HG03135 (cell line): ENCODE measurements around the gene CLCN4.

Experiments
- ATAC-seq: cut with Tn5 transposase; IDR thresholded peaks from one replicate; pipeline ENCODE4 v1.9.1; 2021; ENCODE audit warnings: mild to moderate bottlenecking, moderate library complexity; ENCODE audit not compliant: unreplicated experiment

The CLCN4 gene

DNA sequence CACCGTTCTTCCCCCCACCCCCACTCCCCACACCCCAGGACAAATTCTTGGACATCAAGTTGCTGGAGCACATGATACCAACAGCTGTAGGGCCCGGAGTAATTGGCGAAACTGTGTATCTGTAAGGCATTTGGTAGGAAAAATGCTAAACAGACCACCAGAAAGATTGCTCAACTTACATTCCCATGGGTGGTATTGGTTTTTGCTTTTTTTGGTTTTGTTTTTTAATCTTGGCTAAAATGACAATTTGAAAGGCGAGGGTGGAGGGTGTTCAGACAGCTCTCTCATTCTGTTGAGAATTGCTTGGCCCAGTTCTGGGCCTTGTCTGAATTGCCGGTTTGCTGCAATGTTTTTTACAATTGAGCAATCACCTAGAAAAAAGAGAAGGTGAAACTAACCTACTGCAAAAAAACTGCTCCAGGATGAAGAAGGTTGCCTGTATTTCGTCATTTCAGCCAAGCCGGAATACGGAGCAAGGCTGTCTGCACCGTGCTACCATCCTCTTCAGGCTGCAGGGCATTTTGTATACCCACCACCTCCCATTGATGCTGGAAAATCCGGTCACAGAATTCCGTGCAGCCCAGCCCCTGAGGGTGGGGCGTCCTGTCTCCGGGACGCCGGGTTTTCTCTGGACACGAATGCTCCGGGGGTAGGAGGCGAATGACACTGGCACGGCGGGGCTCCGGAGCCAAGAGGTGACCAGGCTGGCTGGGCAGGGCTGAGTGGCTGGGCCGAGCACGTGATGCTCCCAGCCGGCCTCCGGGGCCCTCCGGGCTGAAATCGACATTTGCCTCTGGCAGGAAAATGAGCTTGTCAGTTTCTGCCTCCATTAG is at the start of gene CLCN4:
Gene CLCN4, plus strand, starts transcription at position 777 of the 833 bp plus-strand sequence. CDS start 28,058 bp downstream, outside the sequence.
- no peak for ATAC-seq

DNA sequence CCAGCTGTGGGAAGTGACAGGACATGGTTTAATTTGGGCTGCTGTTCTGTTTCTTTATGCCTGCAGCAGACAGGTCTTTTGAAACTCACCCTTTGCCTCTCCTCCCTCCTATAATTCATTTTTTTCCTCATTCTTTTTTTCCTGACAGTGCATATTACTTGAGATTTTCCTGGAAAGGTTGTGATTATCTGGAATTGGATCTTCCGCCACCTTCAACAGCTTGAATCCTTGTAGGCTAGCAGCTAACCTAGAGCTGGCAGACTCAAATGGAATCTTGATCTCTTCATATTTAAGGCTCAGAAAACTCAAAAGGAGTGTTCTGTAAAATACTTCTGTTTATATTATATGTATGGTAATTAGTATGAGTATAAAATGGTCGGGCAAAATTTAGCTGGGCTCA is 49.3 kb upstream of the CLCN4 start:
- ATAC-seq = no peak

DNA sequence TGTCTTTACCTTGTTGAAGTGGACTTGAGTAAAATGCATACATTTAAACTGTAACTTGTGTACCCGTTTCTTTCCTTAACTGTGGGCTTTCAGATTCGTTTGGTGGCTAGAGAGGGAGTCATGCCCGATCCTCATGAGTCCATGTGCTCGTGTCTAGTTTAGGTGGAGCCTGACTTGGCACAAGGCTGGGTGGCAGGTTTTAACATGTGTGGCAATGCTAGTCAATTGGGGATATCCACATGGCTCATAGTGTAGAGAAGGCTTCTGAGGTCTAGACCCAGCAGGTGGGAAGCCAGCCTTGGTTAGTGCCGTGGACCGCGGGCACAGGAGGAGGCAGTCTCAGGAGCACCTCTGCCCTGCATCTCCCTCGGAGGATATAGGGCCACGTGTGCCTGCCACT is 48.5 kb upstream of the CLCN4 start:
- ATAC-seq = no peak

DNA sequence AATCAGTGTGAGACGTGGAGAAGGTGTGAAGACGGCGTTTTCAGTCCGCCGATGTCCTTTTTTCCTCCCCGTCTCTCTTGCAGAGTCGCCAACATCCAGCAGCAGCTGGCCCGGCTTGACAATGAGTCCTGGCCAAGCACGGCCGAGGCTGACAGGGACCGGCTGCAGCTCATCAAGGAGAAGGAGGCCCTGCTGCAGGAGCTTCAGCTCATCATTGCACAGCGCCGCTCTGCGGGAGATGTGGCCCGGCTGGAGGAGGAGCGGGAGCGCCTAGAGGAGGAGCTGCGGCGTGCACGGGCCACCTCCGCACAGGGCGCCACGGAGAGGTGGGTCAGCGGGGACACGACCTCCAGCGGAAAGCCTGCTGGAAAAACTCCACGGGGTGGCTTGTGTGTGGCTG is 47.1 kb upstream of the CLCN4 start:
- ATAC-seq = no peak

DNA sequence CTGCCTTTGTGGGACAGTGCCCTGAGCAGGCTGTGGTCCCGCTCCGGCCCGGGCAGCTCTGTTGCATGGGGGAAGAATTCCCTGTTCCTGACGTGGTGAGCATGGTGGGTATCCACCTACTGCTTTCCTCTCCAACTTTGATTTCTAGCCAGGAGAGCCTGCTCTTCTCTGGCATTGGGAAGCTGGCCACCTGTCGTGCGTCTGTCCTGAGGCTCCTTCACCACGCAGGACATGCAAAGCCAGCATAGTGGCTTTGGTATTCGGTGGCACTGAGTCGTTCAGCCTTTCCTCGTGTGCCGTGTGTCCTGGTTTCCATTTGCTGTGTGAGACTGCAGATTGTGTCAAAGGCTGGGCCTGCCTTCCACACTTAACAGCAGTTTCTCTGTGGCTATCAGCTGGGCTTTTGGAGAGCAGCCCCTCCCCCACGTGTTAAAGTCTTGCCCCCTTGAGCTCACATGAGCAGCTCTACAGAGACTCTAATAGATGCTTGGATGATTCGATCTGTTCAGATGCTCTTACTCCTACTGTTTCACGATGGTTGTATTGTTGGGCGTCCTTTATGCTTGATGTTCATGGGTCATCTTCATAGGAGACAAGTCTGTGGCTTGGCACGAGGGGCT is 46.3 kb upstream of the CLCN4 start:
- no peak for ATAC-seq

DNA sequence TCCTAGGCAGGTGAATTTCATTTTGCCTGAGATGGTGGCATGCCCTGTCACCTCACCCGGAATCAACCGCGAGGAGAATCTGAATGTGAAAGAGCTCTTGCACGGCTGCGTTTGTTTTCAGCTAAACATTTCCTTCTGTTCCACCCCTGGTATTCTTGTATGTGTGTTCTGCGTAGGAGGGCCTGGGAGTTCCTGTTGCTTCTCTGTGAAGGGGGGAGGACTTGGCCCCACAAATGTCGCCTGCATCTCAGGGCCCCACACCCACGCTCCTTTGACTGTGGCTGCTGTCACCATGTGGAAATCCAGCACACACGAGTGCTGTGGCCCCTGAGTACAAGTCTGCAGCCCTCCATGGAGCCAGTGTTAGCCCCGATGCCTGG is 45.8 kb upstream of the CLCN4 start:
- ATAC-seq = peak; percentile 39

DNA sequence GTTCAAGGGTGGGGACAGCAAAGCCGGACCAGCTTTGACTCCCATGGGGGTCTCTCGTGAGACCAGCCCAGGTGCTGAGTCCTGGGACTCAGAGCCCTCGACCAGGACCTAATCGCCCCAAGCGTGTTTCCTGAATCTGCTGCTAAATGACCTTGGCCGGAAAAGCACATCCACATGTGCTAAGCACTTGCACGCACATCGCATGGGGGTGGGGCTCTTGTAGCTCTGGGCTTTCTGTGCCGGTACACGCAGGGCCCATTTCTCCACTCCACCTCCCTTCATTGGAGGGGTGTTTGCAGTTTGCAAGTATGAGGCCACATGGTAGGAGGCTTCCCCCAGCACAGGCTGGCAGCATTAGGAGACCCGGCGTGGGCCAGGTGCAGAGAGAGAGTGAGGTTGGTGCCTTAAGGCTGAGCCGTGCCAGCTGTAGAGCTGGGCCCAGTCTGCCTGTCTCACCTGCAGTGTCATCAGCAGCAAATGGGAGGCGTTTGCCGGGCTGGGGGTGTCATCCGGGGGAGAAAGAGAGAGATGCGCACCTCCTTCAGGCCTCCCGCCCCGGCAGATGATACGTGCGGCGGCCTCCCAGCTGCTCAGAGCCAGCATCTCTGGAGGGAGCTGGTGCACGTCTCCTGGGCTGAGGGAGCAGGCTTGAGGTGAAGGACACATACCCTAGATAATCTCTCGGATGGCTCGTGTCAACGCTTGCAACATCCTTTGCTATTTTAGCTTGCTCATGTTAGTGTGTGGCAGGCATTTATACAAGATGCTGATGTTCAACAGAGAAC is 45.2 kb upstream of the CLCN4 start:
- ATAC-seq = peak; percentile 54

DNA sequence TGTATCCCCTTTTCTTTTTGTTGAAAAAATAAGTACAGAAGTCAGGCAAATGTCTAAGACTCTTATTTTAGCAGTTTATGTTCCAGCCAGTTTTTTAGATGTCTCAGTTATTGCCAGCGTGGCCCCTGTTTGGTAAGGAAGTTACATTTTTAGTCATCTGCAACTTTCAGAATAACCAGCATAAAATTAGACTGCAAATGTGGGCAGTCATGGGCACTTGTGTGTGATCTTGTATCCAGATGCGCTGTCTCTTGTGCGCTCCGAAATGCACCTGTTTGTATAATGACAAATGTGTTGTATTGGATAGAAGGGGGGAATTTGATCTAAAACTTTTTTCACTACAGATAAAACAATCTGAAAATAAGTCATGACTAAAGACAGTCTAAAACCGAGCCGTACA is 44.3 kb upstream of the CLCN4 start:
- ATAC-seq = no peak

DNA sequence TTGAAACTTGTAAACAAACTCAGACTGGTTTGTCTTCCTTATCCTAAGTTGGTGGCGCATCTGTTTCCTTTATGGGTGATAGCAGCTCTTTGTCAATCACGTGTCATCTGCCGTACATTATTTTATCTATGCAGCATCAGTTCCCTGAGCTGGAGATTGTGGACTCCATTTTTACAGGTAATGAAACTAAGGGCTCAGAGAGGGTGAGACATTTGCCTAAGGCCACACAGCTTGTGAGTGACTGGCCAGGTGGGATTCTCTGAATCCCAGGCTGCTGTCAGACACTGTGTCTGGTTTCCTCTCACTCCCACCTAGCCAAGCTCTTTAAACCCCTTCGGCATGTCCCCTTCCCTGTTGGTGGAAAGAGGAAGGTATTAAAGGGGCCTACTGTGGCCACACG is 41.7 kb upstream of the CLCN4 start:
- no peak for ATAC-seq

DNA sequence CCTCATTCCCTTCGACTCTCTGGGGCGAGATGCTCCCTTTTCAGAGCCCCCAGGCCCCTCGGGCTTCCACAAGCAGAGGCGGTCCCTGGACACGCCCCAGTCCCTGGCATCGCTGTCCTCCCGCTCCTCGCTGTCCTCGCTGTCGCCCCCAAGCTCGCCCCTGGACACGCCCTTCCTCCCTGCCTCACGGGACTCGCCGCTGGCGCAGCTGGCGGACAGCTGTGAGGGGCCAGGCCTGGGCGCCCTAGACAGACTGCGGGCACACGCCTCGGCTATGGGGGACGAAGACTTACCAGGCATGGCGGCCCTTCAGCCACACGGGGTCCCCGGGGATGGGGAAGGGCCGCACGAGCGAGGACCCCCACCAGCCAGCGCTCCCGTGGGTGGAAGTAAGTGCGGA is 39.5 kb upstream of the CLCN4 start:
- ATAC-seq = no peak

DNA sequence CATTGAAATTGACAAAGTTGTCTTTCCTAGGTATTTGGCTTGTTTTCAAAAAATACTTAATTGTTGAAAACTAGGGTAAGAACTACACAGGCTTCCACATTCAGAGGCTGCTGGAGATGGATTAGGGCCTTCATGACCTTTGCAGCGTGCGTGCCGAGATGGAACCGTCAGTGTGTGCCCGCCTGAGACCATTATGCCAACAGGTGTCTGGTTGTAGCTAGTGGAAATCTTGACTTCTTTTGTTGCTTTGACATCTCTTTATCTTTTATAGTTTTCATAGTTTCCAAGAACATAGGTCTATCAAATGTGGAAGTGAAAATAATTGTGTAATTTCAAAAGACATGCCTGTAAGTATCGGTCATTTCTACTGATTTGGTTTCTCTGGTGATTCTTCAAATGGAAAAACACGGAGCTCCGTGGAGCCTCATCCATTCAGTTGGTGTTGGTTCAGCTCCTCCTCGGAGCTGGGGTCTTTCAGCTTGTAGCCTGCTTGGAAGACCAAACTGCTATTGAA is 38.9 kb upstream of the CLCN4 start:
- ATAC-seq = no peak

DNA sequence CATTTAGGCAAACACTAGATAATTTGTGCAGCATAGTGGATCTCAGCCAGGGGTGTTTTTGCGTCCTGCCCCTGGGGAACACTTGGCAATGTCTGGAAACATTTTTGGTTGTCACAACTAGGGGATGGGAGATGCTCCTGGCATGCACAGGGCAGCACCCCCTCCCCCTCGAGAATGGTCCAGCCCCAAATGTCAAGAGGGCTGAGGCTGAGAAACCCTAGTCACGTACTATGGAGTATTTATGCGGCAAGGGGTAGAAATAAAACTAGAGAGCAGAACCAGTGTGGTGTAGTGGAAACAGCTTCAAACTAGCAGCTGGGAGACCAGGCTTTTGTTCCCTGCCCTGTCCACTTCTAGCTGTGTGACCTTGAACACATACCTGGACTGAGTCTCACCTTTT is 38.2 kb upstream of the CLCN4 start:
- ATAC-seq = no peak

DNA sequence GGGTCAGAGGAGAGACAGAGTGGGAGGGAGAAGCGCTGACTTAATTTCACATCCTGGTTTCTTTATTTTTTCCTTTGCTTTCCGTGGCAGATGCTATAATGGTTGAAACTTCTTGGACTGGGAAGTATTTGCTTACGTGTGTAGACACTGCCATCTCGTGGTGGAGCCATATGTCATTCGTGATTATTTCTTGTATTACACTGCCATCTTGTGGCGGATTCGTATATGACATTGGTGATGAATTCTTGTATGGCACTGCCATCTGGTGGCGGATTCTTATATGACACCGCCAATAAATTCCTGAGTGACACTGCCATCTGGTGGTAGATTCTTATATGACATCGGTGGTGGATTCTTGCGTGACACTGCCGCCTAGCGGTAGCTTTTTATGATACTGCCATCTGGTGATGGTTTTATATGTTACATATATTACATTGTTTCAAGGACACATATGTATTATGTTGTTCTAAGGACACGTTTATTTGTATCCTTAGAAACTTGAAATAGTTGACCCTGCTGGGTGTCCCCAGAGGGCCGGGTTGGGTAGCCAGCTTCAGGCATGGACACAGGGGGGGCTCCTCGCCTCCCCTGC is 37.3 kb upstream of the CLCN4 start:
- peak; percentile 55 for ATAC-seq

DNA sequence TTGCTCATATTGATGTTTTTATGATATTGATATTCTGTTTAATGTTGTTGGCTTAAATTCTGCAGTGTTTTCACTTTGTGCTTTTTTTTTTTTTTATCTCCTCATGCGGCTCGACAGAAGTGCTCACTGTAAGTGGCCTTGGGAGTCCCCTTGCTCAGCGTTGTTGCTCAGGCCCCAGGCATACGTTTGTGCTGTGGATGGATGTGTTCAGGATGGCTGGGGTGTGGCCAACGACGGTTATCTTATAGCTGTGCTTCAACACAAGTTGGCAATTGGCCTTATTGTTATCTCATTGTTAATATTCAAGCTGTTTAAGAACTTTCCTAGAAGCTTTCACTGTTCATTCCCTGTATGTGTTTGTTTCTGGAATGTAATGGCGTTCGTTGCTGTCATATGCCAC is 36.4 kb upstream of the CLCN4 start:
- no peak for ATAC-seq

DNA sequence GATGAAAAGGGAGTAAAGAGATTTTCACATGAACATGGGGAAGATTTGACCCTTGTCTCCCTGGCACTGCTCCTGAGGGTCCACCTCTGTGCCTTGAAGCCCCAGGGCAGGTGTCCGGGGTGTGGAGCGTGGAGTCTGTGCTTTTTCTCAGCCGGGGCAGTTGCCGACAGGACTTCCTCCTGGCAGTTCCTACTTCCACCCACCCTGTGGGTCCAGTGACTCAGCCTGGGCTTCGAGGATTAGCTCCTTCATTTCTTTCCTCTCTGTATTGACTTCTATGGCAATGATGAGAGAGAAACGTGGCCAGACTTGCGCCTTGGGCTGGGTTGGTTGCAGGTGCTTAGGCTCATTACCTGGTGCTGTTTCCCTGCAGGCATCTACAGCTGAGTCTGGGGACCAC is 35.9 kb upstream of the CLCN4 start:
- no peak for ATAC-seq

DNA sequence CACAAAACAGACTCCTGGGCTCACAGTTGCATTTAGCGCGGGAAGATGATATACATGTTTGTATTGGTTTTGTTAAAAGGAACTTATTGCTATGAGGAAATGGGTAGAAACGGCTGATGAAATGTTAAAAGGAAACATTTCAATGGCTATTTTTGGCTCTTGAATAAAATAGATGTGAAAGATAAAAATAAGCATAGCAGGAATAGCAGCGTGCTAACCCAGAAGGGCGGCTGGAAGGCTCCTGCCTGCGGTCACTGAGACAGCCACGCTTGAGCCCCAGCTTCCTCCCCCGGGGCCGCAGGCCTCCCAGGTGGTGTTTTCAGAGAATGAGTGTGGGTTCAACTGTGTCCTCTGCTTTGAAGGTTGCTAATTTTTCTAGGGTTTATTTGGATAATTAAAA is 35.0 kb upstream of the CLCN4 start:
- no peak for ATAC-seq

DNA sequence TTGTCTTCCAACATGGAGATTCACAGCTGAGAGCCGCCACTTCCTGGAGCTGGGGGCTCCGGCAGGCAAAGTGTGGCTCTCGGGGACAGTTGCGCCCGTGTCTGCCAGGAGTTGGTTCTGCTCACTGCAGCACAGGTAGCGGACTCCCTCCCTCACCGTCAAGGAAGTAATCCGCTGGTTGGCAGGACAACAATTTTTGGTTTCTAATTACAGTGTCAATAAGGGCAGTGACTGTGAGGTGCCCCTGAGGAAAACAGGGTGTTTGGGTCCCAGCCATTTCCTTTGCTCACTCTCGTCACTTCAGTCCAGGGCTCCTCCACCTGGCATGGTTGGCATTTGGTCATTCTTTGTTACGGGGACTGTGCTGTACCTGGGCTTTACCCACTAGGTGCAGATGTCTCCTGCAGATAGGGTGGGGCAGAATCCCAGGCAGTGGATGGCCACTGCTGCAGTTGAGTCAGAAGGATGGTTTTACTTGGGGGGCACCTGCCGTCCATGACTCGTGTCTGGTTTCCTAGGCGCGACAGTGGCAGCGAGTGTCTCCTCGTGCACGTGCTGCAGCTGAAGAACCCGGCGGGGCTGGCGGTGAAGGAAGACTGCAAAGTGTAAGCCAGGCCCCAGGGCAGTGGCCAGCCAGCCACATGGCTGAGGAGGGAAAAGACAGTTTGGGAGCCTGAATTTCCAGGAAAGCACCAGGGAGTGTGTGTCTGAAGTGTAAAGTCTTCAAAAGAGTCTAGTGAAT is 32.1 kb upstream of the CLCN4 start:
- no peak for ATAC-seq

DNA sequence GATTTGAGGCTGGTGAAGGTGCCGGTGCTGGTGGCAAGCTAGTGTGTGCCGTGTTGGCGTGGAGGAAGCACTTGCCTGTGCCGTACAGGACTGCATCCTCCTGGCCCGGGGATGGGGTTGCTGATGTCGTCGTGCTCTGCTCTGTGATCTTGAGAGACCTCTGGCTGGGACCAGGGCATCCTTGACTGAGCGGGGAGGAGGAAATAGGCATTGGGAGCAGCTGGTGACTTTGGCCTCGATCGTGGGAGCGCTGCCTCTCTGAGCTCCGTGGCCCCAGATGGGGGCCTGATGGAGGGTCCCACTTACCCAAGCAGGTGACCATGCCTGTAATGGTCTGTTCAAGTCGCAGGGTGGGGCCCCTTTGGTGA is 31.5 kb upstream of the CLCN4 start:
- no peak for ATAC-seq

DNA sequence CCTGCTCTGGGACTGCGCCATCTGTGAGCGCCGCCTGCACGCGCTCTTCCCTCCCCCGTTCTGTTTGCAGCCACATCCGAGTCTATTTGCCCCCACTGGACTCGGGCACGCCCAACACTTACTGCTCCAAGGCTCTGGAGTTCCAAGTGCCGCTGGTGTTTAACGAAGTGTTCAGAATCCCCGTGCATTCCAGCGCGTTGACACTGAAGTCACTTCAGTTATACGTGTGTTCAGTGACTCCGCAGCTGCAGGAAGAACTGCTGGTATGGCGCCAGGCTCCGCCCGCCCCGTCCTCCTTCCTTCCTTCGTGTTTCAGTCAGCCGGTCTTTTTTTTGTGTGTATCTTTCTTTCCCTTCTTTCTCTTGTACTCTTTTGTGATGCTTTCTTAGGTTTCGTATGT is 30.7 kb upstream of the CLCN4 start:
- ATAC-seq = no peak

DNA sequence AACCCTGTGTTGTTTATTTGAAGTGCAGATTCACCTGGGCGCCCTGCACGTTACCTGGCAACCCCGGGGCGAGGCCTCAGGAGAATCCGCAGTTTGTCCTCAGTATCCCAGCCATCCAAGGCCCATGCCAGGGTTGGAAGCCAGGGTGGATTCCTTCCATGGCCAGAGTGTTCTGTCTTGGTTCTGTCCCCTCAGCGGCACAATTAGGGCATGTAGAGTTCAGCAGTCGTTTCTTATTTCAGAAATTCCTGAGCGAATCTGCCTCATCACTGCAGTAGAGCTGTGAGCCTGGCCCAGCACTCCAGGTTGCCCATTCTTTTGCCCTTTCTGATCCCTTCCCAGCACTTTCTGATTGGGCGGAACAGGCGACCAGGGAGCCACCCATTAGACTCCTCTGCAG is 29.9 kb upstream of the CLCN4 start:
- ATAC-seq = no peak

DNA sequence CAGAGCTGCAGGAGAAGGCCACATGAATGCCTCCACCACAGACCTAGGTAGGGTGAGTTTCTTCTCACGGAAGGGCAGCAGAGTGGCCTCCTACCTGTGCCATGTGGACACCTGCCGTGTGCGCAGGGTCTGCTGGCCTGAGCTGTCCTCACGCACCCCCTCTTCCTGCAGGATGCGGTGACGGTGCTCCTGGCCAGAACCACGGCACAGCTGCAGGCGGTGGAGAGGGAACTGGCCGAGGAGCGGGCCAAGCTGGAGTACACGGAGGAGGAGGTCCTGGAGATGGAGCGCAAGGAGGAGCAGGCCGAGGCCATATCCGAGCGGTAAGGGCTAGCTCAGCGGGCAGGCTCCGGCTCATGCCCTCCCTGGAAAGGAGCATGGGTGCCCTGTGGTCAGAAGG is 28.4 kb upstream of the CLCN4 start:
- no peak for ATAC-seq
